GM12864 (cell line): ENCODE measurements around the gene S100A13.

ENCODE experiments used
- DNase-seq: peaks from one replicate; pipeline ENCODE4 v3.0.0-alpha.2; 2011; ENCODE audit warnings: low read depth
- H3K4me3 ChIP-seq: 2 replicates; pipeline ENCODE4 v1.5.1; 2011; ENCODE audit warnings: mild to moderate bottlenecking, low read depth, low read length, control low read depth
- TF ChIP-seq, protein P1 (sequence below): IDR thresholded peaks from 2 replicates; pipeline ENCODE4 v1.5.1; 2011; ENCODE audit warnings: low read depth, mild to moderate bottlenecking, moderate library complexity, low read length, control low read depth, inconsistent platforms; ENCODE audit errors: missing control alignments

S100A13 gene

DNA sequence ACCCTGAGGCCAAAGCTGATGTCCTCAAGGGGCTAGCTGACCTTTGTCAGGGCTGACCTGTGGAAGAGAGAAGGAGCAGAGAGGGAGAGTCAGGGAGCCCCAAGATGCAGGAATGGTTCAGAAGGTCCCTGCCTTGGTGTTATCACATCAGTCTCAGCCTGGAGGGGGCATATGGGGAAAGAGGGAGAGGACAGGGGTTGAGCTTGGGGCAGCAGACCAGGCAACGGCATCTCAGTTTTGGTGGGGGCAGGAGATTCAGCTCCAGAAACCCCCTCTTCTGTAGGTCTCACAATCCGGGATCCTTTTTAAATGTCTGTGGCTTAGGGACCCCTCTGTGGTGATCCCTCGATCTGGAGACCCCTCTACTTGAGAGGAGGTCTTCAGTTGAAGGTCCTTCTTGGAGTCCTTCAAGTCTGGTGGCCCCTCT is 815 bp downstream of the S100A13 start:
- no peak overlapping the region for H3K4me3 ChIP-seq
- no peak for DNase-seq
- TF ChIP-seq, protein P1, sequence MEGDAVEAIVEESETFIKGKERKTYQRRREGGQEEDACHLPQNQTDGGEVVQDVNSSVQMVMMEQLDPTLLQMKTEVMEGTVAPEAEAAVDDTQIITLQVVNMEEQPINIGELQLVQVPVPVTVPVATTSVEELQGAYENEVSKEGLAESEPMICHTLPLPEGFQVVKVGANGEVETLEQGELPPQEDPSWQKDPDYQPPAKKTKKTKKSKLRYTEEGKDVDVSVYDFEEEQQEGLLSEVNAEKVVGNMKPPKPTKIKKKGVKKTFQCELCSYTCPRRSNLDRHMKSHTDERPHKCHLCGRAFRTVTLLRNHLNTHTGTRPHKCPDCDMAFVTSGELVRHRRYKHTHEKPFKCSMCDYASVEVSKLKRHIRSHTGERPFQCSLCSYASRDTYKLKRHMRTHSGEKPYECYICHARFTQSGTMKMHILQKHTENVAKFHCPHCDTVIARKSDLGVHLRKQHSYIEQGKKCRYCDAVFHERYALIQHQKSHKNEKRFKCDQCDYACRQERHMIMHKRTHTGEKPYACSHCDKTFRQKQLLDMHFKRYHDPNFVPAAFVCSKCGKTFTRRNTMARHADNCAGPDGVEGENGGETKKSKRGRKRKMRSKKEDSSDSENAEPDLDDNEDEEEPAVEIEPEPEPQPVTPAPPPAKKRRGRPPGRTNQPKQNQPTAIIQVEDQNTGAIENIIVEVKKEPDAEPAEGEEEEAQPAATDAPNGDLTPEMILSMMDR = no peak

DNA sequence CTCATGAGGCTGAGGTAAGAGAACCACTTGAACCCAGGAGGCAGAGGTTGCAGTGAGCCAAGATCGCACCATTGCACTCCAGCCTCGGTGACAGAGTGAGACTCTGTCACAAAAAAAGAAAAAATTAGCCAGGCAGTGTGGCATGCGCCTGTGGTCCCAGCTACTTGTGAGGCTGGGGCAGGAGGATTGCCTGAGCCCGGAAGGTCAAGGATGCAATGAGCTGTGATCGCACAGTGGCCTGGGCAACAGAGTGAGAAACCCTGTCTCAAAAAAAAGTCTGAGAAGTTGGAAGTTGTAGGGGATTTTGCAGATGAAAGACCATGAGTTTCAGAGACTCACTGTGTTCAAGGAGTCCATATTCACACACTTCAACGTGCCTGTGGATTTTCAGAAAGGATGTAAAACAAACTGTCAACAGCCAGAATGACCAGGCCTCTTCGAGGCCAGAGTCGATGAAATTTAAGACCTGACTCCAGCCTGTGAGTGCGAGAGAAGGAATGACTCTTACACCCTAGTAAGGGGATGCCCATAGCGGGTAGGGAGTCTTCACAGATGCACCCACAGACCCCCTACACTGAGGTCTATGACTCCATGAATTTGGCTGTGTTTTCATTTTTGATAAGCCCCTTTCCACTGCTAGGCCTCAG is 2.2 kb downstream of the S100A13 start:
- no peak overlapping the region for H3K4me3 ChIP-seq
- no peak for DNase-seq
- TF ChIP-seq, protein P1 = no peak

DNA sequence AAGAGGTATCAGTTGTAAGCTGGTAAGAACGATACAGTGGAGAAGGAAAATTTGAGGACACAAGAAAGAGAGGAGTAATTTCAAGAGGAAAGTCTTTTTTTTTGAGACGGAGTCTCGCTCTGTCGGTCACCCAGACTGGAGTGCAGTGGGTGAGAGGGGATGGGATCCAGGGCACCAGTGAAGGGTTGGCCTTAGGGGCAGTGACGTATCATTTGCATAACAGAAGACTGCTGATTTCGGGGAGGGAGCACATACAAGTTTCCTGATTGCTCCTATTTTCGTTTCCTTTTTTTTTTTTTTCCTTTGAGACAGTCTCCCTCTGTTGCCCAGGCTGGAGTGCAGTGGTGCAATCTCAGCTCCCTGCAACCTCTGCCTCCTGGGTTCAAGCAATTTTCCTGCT is 4.2 kb downstream of the S100A13 start:
- TF ChIP-seq, protein P1 = no peak
- DNase-seq = no peak
- H3K4me3 ChIP-seq = no peak overlapping the region

DNA sequence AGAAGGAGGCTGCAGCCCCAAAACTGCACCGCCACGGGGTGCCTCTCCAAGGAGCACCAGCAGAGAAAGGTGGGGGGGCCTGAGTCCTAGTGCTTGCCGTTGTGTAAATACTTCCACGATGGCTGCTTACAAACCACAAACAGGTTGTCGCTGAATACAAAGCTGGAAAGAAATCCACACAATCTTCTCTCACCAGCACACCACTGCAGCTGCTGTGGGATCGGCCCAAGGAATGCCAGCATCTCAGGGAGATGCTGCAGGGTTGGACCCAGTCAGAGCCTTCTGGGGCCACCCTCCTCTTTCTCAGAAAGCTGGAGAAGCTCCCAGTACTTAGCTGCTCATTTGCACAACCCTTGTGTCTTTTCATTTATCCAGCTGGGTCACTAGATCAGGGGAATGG is 8.1 kb downstream of the S100A13 start:
- TF ChIP-seq, protein P1 = no peak
- H3K4me3 ChIP-seq = no peak overlapping the region
- no peak for DNase-seq

DNA sequence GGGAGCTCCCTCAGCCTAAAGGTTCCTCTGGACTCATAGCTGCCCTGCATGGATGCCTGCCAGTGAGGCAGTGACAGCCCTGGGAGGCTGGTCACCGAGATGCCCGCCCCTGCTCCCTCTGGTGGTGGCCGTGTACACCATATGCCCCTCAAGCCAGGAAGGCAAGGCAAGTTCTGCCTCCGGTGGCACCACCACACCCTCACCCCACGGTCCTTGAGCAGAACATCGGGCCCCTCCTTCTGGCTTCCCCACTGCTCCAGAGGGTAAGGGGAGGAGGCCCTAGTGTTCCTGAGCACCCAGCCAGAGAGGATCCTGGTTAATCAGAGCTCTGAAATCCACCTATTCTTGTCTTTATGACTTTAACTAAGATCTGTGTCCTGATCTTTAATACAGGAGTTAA is 9.6 kb downstream of the S100A13 start:
- TF ChIP-seq, protein P1 = peak; percentile 88
- no peak overlapping the region for H3K4me3 ChIP-seq
- no peak for DNase-seq

DNA sequence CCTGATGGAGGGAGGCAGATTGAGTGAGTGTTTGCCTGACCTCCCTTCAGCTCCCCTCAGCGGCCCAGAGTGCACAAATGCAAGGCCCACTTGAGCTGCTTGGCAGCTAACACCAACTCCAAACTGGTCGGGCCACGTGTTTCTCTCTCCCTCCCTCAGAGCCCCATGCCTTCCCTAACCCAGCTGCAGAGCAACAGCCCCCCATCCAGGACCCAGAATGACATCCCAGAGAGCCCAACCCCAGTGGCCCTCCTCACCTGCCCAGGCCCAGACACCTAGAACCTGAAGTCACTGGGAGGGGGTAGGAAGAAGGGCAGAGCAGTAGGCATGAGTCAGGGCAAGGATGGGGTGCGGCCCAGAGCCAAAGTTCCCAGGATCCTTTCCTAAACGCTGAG is 10.4 kb downstream of the S100A13 start:
- no peak for DNase-seq
- TF ChIP-seq, protein P1 = no peak
- H3K4me3 ChIP-seq = no peak overlapping the region
